Karpas-422 (cell line): ENCODE results near the gene RECQL5. TPM values are rescaled to one million over a fixed set of nuclear protein-coding genes. Genes with fewer than 3 reads are reported as not detected.

Experiments used
- DNase-seq: peaks from one replicate; pipeline ENCODE4 v3.0.0-alpha.2; 2015
- H2AFZ ChIP-seq: fragments of 200-600 bp; sonication (generic); 2 replicates; pipeline ENCODE4 v1.6.1; 2014; ENCODE audit warnings: antibody characterized with exemption, low read length, mixed read lengths
- H3K27ac ChIP-seq: fragments of 200-600 bp; sonication (generic); 2 replicates; pipeline ENCODE4 v1.5.1; 2014; ENCODE audit warnings: mild to moderate bottlenecking, low read length, moderate library complexity
- H3K27me3 ChIP-seq: fragments of 200-600 bp; sonication (generic); 2 replicates; pipeline ENCODE4 v1.6.1; 2014; ENCODE audit warnings: low read length, mixed read lengths
- H3K36me3 ChIP-seq: fragments of 200-600 bp; sonication (generic); 2 replicates; pipeline ENCODE4 v1.6.1; 2014; ENCODE audit warnings: low read length, mixed read lengths; ENCODE audit not compliant: insufficient read depth
- H3K4me1 ChIP-seq: fragments of 200-600 bp; sonication (generic); 2 replicates; pipeline ENCODE4 v1.6.1; 2014; ENCODE audit warnings: mild to moderate bottlenecking, low read length, mixed read lengths
- H3K4me2 ChIP-seq: fragments of 200-600 bp; sonication (generic); 2 replicates; pipeline ENCODE4 v1.6.1; 2014; ENCODE audit warnings: low read length, low read depth, mild to moderate bottlenecking; ENCODE audit not compliant: poor library complexity, severe bottlenecking
- H3K4me3 ChIP-seq: fragments of 200-600 bp; sonication (generic); 2 replicates; pipeline ENCODE4 v1.5.1; 2014; ENCODE audit warnings: mild to moderate bottlenecking, antibody characterized with exemption, low read length, mixed read lengths
- H3K79me2 ChIP-seq: fragments of 200-600 bp; sonication (generic); 2 replicates; pipeline ENCODE4 v1.6.1; 2014; ENCODE audit warnings: mild to moderate bottlenecking, low read length, mixed read lengths
- H3K9ac ChIP-seq: fragments of 200-600 bp; sonication (generic); 2 replicates; pipeline ENCODE4 v1.6.0; 2014; ENCODE audit warnings: low read length
- H3K9me2 ChIP-seq: fragments of 200-600 bp; sonication (generic), shearing (Covaris generic); replicated peaks from 2 replicates; pipeline ENCODE4 v1.6.0; 2014; ENCODE audit warnings: mild to moderate bottlenecking, low read length, moderate library complexity; ENCODE audit not compliant: insufficient read depth
- H3K9me3 ChIP-seq: fragments of 300-700, 200-600 bp; sonication (generic); 2 replicates; pipeline ENCODE4 v1.6.1; 2014; ENCODE audit warnings: low read length, mixed read lengths
- H4K20me1 ChIP-seq: fragments of 200-600 bp; sonication (generic); 2 replicates; pipeline ENCODE4 v1.6.1; 2014; ENCODE audit warnings: mild to moderate bottlenecking, antibody characterized with exemption, low read length, low read depth; ENCODE audit not compliant: insufficient read depth
- total RNA-seq: library from RNA; depleted of rRNA; stranded (reverse); fragments of >200 nt; shearing (Covaris generic); gene quantifications from 2 replicates; pipeline ENCODE4 v1.2.3, GENCODE V29; 2014; ENCODE audit warnings: low replicate concordance

The RECQL5 gene
- total RNA-seq, 1 experiment from 2014 or later = 29.4 TPM

GRCh38 chr17:75621489-75621888, 45.5 kb downstream of the RECQL5 start:
- DNase-seq = no peak
- H3K9me2 ChIP-seq = no peaks in the 10 kb centered on the region
- no peaks in the 10 kb centered on the region for H3K27me3 ChIP-seq
- no peaks in the 10 kb centered on the region for H3K36me3 ChIP-seq
- no peak overlapping the region for H3K4me2 ChIP-seq
- no peak overlapping the region for H3K27ac ChIP-seq
- H3K4me3 ChIP-seq = no peak overlapping the region
- no peak overlapping the region for H2AFZ ChIP-seq
- H3K9ac ChIP-seq = no peak overlapping the region
- H3K9me3 ChIP-seq = no peaks in the 10 kb centered on the region
- no peaks in the 10 kb centered on the region for H3K4me1 ChIP-seq
- 0 out of 2 replicates have a peak, but pooled peaks cover 12% of the 10 kb centered on the region for H4K20me1 ChIP-seq
- H3K79me2 ChIP-seq = no peaks in the 10 kb centered on the region

- no peak overlapping the region for H3K9ac ChIP-seq
- H3K4me1 ChIP-seq = no peaks in the 10 kb centered on the region
- no peaks in the 10 kb centered on the region for H3K9me3 ChIP-seq
- H3K79me2 ChIP-seq = no peaks in the 10 kb centered on the region
- no peak overlapping the region for H2AFZ ChIP-seq
- 0 out of 2 replicates have a peak, but pooled peaks cover 12% of the 10 kb centered on the region for H4K20me1 ChIP-seq
- no peak overlapping the region for H3K27ac ChIP-seq
- H3K4me3 ChIP-seq = no peak overlapping the region
- no peaks in the 10 kb centered on the region for H3K9me2 ChIP-seq
- H3K36me3 ChIP-seq = no peaks in the 10 kb centered on the region
- H3K4me2 ChIP-seq = no peak overlapping the region
- no peaks in the 10 kb centered on the region for H3K27me3 ChIP-seq
- no peak for DNase-seq
Observed at GRCh38 chr17:75619506-75620431, 47.2 kb downstream of the RECQL5 start.

DNA sequence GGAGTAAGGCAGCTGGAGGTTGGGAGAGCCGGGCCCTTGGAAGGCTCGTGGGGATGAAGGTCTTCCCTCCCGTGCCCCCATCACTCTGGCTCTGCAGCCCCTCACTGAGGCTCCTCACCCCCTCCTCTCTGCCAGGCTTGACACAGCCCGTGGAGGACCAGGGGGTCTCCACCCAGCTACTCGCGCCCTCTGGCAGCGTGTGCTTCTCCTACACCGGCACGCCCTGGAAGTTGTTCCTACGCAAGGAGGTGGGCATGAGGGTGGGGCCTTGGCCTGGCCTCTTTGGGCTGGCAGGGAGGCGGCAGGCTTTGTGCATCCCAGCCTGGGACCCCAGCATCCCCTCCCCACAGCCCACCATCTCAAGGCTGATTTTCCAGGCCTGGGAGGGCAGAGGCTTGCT, 49.3 kb downstream of the RECQL5 start:
- Histone ChIP-seq H3K27ac (no peak overlapping the region), H3K4me2 (no peak overlapping the region), H3K9ac (no peak overlapping the region), H3K4me3 (no peak overlapping the region), H3K9me2 (no peaks in the 10 kb centered on the region), H3K36me3 (no peaks in the 10 kb centered on the region), H2AFZ (no peak overlapping the region), H3K4me1 (no peaks in the 10 kb centered on the region), H3K27me3 (no peaks in the 10 kb centered on the region), H3K79me2 (no peaks in the 10 kb centered on the region), H4K20me1 (0 out of 2 replicates have a peak, but pooled peaks cover 12% of the 10 kb centered on the region), H3K9me3 (no peaks in the 10 kb centered on the region)
- DNase-seq = no peak

- no peak overlapping the region for H3K4me2 ChIP-seq
- no peaks in the 10 kb centered on the region for H3K79me2 ChIP-seq
- H2AFZ ChIP-seq = no peak overlapping the region
- H3K36me3 ChIP-seq = no peaks in the 10 kb centered on the region
- no peaks in the 10 kb centered on the region for H3K27me3 ChIP-seq
- H3K27ac ChIP-seq = no peak overlapping the region
- H3K9me3 ChIP-seq = no peaks in the 10 kb centered on the region
- no peak overlapping the region for H3K9ac ChIP-seq
- H3K4me1 ChIP-seq = no peaks in the 10 kb centered on the region
- DNase-seq = no peak
- no peaks in the 10 kb centered on the region for H3K9me2 ChIP-seq
- H4K20me1 ChIP-seq = 0 out of 2 replicates have a peak, but pooled peaks cover 12% of the 10 kb centered on the region
- no peak overlapping the region for H3K4me3 ChIP-seq
Observed at GRCh38 chr17:75617218-75617617, 49.7 kb downstream of the RECQL5 start.

DNA sequence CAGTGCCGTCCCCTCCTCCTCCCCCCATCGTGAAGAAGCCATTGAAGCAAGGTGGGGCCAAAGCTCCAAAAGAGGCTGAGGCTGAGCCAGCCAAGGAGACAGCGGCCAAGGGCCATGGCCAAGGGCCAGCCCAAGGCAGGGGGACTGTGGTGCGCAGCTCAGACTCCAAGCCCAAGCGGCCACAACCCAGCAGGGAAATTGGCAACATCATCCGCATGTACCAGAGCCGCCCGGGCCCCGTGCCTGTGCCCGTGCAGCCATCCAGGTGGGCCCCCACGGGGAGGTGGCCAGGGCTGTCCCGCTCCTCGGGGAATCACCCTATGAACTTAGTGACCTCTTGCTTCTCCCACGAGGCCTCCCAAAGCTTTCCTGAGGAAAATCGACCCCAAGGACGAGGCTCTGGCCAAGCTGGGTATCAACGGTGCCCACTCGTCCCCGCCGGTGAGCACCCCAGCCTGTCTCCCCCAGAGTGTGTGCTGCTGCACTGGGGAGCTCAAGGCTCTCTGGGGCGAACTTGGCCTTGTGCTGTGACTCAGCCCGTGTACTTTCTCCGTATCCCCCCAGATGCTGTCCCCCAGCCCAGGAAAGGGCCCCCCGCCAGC, 50.3 kb downstream of the RECQL5 start:
- Histone ChIP-seq H3K4me1 (no peaks in the 10 kb centered on the region), H3K27me3 (no peaks in the 10 kb centered on the region), H3K4me3 (no peak overlapping the region), H3K27ac (no peak overlapping the region), H3K36me3 (no peaks in the 10 kb centered on the region), H4K20me1 (0 out of 2 replicates have a peak, but pooled peaks cover 8% of the 10 kb centered on the region), H3K79me2 (no peaks in the 10 kb centered on the region), H3K9me2 (no peaks in the 10 kb centered on the region), H3K4me2 (no peak overlapping the region), H2AFZ (no peak overlapping the region), H3K9me3 (no peaks in the 10 kb centered on the region), H3K9ac (no peak overlapping the region)
- no peak for DNase-seq

DNA sequence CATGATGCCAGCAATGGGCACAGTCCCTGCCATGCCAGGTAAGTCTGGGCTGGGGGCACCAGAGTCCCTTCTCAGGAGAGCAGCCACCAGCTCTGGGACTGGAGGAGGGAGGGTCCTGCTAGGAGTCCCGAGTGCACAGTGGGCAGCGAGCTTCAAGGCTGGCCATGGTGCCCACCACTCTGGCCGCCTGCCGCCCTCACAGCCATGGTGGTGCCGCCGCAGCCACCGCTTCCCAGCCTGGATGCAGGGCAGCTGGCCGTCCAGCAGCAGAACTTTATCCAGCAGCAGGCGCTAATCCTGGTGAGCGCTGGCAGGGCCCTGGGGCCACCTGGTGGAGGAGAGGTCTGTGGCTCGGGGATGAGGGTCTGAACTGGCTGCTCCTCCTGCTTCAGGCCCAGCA, 51.7 kb downstream of the RECQL5 start:
- Histone ChIP-seq H3K9ac (no peak overlapping the region), H3K36me3 (no peaks in the 10 kb centered on the region)
- DNase-seq = no peak

GRCh38 chr17:75614556-75615270, 52.2 kb downstream of the RECQL5 start:
- Histone ChIP-seq H3K9me2 (no peaks in the 10 kb centered on the region), H3K27ac (no peak overlapping the region), H3K4me1 (no peaks in the 10 kb centered on the region; the same call in 1 of the 2 replicates), H3K36me3 (no peaks in the 10 kb centered on the region), H3K9ac (no peak overlapping the region), H3K79me2 (no peaks in the 10 kb centered on the region), H3K4me3 (no peak overlapping the region), H3K27me3 (no peaks in the 10 kb centered on the region), H2AFZ (no peak overlapping the region), H3K9me3 (no peaks in the 10 kb centered on the region), H4K20me1 (no peaks in the 10 kb centered on the region), H3K4me2 (no peak overlapping the region)
- DNase-seq = no peak

More for the DNA sequence above, 51.7 kb downstream of the RECQL5 start:
- H2AFZ ChIP-seq = no peak overlapping the region
- H3K27ac ChIP-seq = no peak overlapping the region
- H4K20me1 ChIP-seq = 0 out of 2 replicates have a peak, but pooled peaks cover 2% of the 10 kb centered on the region
- H3K79me2 ChIP-seq = no peaks in the 10 kb centered on the region
- no peaks in the 10 kb centered on the region for H3K9me3 ChIP-seq
- no peaks in the 10 kb centered on the region for H3K27me3 ChIP-seq
- H3K9me2 ChIP-seq = no peaks in the 10 kb centered on the region
- no peak overlapping the region for H3K4me3 ChIP-seq
- H3K4me2 ChIP-seq = no peak overlapping the region
- no peaks in the 10 kb centered on the region; the same call in 1 of the 2 replicates for H3K4me1 ChIP-seq

DNA sequence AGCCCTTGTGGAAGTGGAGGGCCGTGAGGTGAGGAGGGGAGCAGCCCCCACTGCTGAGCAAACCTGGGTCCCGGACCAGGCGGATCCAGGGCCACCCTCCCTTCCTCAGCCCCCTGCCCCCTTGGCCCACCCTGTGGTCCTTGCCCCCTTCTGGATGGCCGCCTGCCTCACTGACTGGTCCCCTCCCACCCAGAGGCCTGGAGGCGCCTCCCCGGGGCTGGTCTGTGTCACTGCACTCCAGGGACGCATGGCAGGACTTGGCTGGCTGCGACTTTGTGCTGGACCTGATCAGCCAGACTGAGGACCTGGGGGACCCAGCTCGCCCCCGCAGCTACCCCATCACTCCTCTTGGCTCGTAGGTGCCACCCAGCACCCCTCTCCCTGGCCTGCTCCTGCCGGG, 52.9 kb downstream of the RECQL5 start:
- no peaks in the 10 kb centered on the region; the same call in 1 of the 2 replicates for H3K4me1 ChIP-seq
- no peak overlapping the region for H3K9ac ChIP-seq
- no peaks in the 10 kb centered on the region for H3K36me3 ChIP-seq
- H3K4me2 ChIP-seq = no peak overlapping the region
- peak; percentile 68 for DNase-seq
- H3K79me2 ChIP-seq = no peaks in the 10 kb centered on the region
- H3K9me3 ChIP-seq = no peaks in the 10 kb centered on the region
- no peak overlapping the region for H3K27ac ChIP-seq
- H2AFZ ChIP-seq = no peak overlapping the region
- H4K20me1 ChIP-seq = no peaks in the 10 kb centered on the region
- no peaks in the 10 kb centered on the region for H3K27me3 ChIP-seq
- H3K4me3 ChIP-seq = no peak overlapping the region
- no peaks in the 10 kb centered on the region for H3K9me2 ChIP-seq
